ENCODE data around the gene MTIF3.

Gene MTIF3

DNA sequence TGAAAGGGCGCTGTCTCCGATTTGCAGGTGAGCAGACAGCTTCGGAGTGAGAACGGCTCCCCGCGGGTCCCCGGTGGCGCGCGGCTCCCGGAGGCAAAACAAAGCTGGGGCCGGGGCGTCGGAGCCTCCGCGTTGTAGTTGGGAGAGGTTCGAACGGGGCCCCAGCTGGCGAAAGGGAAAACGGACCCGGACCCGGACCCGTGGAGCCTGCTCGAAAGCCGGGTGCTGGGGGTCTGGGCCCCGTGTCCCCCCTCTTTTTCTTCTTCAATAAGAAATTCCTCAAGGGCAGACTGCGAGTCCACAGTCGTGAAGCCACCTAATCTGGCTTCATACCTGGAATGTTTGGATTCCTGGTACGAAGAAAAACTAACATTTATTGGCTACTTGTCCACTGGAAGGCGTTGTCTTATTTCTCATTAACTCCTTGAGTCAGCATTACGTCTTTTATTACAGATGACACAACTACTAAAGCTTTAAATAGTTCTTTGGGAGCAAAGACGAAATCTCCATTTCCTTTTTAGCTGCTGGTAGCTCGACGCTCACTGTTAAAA lies 632 bp upstream of the MTIF3 start:
- DNase-seq: peak; percentile 33

GRCh38 chr13:27449081-27449603 lies 1.2 kb downstream of the MTIF3 start:
- no peak for DNase-seq

- DNase-seq: no peak
These were observed 2.1 kb downstream of the MTIF3 start for GRCh38 chr13:27448308-27448707.

DNA sequence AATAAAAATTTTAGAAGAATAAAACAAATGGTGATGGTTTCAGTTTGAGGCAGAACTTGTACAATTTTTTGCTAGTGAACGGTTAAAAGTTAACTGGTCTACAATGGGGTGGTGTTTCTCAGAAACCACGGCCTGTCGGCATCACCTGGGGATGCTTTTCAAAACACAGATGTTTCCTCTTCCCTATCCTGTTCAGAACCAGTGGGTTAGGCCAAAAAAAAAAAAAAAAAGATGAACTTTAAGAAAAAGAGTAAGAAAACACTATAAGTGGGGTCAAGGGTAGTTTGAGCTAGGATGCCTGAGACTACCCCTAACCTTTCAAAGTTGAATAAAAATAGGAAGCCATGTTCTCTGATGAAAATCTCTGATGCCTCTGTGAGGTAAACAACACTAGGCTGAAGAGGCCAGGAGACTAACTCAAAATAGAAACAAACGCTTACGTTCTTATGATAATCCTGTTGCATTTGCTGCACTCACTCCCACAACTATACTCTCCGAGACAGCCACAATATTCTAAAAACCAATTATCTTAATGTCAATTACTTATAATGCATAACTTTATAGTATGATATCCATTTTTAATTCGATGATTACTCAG lies 3.3 kb downstream of the MTIF3 start:
- no peak for DNase-seq

GRCh38 chr13:27442797-27443196 lies 7.6 kb downstream of the MTIF3 start:
- no peak for DNase-seq

- DNase-seq: no peak
These were observed 8.2 kb downstream of the MTIF3 start for GRCh38 chr13:27442071-27442647.

GRCh38 chr13:27440408-27440807 lies 10.0 kb downstream of the MTIF3 start:
- DNase-seq: no peak

- no peak for DNase-seq
These were observed 13.2 kb downstream of the MTIF3 start for GRCh38 chr13:27437126-27437525.

DNA sequence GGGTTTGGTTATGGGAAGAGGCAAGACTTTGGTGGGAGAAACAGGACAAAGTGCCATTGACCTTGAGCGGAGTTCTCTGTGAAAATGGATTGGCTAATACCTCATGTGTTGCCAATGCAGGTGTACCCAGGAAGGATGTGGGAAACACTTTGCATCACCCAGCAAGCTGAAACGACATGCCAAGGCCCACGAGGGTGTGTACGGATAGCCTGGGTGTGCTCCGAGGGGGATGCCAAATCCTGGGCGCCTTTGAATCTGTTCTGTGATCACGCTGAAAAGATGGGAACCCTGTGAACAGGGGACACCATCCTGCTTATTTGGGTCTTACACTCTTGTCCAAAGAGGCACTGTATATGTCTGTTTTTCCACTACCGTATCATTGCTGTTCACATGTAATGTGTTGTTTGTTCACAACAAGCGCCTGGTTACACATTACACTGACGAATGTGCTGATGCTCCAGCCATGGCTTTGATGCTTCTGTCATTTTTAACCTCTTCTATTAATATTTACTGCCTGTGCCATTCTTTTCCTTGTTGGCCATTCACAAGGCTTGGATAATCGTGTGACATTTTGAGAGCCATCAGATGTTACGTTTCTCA lies 17.7 kb downstream of the MTIF3 start:
- no peak for DNase-seq

- DNase-seq: no peak
These were observed 18.2 kb downstream of the MTIF3 start for GRCh38 chr13:27432180-27432579.

DNA sequence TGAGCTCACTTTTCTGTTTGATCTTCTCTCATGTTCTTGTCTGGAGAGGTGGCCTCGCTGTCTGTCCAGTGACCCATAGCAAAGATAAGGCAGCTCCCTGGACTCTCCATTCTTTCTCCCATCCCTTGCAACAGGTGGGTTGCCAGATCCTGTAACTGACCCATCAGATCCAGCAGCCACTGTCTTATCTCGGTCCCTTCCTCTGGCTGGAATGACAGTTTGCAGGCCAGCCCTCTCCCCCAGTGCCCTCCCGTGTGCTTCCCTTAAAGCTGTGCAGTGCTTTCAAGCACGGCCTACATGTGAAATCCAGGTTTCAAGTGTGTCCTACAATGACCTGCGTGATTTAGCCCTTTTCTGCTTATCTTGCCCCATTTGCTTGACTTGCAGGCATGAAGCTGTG lies 22.2 kb downstream of the MTIF3 start:
- no peak for DNase-seq

GRCh38 chr13:27427641-27428040 lies 22.7 kb downstream of the MTIF3 start:
- DNase-seq: no peak

DNA sequence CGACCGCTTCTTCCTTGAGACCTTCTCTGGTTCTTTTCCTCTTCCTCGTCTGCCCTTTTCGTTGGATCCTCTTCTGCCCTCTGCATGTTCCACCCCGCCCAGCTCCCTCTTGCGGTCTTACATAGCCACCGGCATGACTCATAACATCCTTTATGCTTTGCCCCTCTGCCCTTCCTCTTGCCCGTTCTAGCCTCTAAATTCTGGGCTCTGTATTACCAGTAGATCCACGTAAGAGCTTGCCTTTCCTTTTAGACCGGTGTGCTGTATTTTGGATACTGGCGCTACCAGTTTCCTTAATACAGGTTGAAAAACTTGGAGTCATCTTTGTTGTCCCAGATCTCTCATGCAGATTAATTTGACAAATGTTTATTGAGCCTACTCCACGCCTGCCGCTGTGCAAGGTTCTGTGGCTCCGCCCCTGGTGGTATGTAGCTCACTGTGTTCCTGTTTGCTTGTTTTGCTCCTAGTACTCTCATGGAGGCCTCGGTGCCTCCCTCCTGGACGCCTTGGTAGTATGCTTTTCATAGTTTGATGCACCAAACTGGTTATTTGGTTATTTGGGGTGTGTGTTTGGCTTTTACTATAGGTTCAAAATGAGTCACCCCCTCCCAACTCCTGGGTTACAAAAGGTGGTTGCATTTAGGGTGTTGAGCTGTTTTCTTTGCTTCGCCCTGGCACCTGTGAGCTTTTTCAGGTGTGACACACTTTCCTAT lies 24.3 kb downstream of the MTIF3 start:
- peak; percentile 61 for DNase-seq

DNA sequence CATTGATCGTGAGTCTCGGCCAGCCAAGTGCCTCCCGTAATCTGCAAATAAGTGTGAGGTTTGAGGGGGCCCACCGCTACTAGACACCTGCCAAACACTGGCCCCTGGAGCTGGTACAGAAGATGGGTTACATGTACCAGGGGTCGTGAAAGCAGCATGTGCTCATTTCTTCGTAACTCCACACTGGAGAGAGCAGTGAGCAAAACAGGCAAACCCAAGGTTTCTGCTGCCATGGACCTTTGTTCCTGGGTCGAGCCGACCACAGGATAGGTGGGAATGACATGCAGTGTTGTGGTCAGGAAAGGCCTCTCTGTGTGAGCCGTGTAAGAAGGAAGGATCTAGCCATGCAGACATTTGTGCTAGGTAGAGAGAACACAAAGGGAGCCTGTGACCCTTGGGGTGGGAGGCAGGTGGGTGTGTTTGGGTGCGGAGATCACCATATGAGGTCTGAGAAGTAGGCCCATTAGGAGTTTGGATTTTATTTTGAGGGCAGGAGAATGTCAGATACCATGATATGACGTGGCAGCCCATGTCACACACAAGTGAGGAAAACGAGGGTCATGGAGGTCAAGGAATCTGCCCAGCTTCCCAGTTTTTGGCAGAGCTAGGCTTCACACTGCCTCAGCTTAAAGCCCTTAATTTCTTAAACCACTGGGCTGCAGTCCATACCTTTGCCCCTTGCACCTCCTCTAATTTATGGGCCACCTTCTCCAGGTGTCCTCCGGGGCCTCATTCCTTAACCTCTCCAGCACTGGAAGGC lies 25.0 kb downstream of the MTIF3 start:
- DNase-seq: no peak

DNA sequence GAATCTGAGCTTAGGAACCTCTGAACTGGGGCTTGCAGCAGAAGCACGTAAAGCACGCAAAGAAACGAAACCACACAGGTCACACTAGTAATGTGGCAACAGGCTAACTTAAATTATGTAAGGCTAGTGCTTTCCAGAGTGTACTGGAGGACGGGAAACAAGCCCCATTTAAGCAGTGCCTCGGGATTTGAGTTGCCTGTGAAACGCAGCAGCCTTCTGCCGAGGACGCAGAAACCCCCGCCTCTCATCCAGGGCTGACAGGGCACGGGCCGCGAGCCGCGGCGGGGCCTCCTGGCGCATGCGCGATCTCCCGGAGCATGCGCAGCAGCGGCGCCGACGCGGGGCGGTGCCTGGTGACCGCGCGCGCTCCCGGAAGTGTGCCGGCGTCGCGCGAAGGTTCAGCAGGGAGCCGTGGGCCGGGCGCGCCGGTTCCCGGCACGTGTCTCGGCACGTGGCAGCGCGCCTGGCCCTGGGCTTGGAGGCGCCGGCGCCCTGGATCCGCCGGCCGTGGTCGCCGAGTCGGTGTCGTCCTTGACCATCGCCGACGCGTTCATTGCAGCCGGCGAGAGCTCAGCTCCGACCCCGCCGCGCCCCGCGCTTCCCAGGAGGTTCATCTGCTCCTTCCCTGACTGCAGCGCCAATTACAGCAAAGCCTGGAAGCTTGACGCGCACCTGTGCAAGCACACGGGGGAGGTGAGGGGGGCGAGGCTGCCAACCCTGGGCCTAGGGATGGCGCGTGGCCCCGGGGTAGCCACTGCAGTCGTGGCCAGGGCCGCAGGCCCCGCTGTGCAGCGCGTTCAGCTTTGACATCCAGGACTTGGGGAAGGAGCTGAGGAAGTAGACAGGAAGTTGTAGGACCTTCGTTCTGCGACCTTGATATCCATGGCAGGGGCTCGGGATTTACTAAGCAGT lies 25.9 kb downstream of the MTIF3 start, which contains the start of gene GTF3A:
TSS of gene GTF3A (plus strand) at position 374 of the 912 bp plus-strand sequence.
- peak; percentile 92 for DNase-seq

- DNase-seq: no peak
These were observed 27.0 kb downstream of the MTIF3 start for GRCh38 chr13:27423333-27423732.

GRCh38 chr13:27421101-27421871 lies 29.1 kb downstream of the MTIF3 start:
- DNase-seq: no peak

GRCh38 chr13:27419328-27419727 lies 31.0 kb downstream of the MTIF3 start:
- no peak for DNase-seq

- DNase-seq: no peak
These were observed 35.2 kb downstream of the MTIF3 start for GRCh38 chr13:27415116-27415515.

- DNase-seq: no peak
These were observed 39.0 kb downstream of the MTIF3 start for GRCh38 chr13:27411341-27411740.

DNA sequence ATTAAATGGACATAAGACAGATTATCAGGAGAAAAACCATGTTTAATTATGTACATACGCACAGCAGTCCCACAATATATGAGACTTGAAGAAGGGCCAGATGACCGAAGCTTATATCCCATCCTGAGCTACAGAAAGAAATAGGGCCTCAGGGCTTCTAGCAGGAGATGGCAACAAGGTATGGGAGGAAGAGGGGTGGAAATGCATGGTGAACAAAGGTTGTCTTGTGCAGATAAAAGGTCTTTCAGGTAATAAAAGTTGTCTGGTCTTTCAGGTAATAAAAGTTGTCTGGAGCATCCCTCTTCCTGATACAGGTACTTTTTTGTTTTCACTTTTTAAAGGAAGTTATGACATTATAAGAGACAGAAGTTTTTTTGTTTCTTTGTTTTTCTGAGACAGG lies 41.4 kb downstream of the MTIF3 start:
- no peak for DNase-seq

Measured in femur (tissue), 1 donor.